Breast epithelium (tissue), 3 donors: ENCODE data around the gene BRD7.

ENCODE experiments used
- POLR2A ChIP-seq: fragments of 450-650 bp; IDR thresholded peaks from one replicate; pipeline ENCODE4 v1.6.1; 2016; ENCODE audit warnings: antibody characterized with exemption, mild to moderate bottlenecking, moderate library complexity
- POLR2AphosphoS5 ChIP-seq, 3 donors: sonication (generic); formaldehyde crosslinking; IDR thresholded peaks; one replicate each; pipeline ENCODE4 v1.6.1; 2017; ENCODE audit warnings: antibody characterized with exemption in 3 of 3
- TF ChIP-seq, protein P1 (sequence below), 3 donors: fragments of 450-650 bp; IDR thresholded peaks; one replicate each; pipeline ENCODE4 v1.5.1; 2016 to 2017; ENCODE audit warnings: antibody characterized with exemption in 3 of 3, mild to moderate bottlenecking in 3 of 3, moderate library complexity in 3 of 3

DNA sequence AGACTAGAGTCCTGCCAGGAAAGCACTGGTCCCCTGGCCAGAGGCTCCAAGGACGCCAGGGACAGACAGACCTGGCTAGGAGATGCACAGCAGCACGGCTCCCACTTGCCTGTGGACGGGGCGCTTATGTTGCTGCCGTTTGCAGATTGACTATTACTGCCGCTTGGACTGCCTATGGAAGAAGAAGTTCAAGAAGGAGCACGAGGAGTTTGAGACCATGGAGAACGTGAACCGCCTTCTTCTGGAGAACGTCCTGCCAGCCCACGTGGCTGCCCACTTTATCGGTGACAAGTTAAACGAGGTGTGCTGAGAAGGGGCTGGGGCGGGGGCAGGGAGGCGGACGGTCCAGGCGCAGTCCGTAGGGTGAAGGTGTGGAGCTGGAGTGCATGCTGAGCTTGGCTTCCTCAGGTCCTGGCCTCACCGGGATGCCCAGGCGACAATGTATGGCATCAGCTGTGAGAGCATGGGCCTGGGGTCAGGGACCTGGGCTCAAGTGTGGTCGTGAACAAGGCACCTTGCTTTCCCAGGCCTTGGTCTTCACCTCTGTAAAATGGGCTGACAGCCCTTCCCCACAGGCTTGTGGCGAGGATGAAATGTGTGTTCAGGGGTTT, 56.8 kb downstream of the BRD7 start:
- TF ChIP-seq, protein P1, sequence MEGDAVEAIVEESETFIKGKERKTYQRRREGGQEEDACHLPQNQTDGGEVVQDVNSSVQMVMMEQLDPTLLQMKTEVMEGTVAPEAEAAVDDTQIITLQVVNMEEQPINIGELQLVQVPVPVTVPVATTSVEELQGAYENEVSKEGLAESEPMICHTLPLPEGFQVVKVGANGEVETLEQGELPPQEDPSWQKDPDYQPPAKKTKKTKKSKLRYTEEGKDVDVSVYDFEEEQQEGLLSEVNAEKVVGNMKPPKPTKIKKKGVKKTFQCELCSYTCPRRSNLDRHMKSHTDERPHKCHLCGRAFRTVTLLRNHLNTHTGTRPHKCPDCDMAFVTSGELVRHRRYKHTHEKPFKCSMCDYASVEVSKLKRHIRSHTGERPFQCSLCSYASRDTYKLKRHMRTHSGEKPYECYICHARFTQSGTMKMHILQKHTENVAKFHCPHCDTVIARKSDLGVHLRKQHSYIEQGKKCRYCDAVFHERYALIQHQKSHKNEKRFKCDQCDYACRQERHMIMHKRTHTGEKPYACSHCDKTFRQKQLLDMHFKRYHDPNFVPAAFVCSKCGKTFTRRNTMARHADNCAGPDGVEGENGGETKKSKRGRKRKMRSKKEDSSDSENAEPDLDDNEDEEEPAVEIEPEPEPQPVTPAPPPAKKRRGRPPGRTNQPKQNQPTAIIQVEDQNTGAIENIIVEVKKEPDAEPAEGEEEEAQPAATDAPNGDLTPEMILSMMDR (IDR thresholded peaks at IDR 0.05), result no peak
- TF ChIP-seq POLR2A (no peak), POLR2AphosphoS5 (IDR thresholded peaks at IDR 0.05) (no peak)
